SK-N-SH treated with all-trans-retinoic acid at 6 μM for 48 hours (cell line): Measurements from ENCODE around the gene TET2.

ENCODE experiments used
- ATAC-seq: fragments of 200-7000 bp; cut with Tn5 transposase; 3 replicates; pipeline ENCODE4 v1.9.1; 2020; ENCODE audit warnings: mild to moderate bottlenecking, moderate library complexity
- ARNTL ChIP-seq: fragments of 450-650 bp; formaldehyde crosslinking; IDR thresholded peaks from 2 replicates; pipeline ENCODE4 v1.5.0; 2020; ENCODE audit warnings: low read depth, mild to moderate bottlenecking, moderate library complexity, borderline replicate concordance
- BACH2 ChIP-seq: fragments of 250-450 bp; sonication (Bioruptor Pico); IDR thresholded peaks from 2 replicates; pipeline ENCODE4 v1.9.0; 2021; ENCODE audit warnings: mild to moderate bottlenecking, borderline replicate concordance
- CREB5 ChIP-seq: fragments of 250-450 bp; sonication (Bioruptor Pico); IDR thresholded peaks from 2 replicates; pipeline ENCODE4 v1.5.1; 2020; ENCODE audit warnings: low read depth, mild to moderate bottlenecking, moderate library complexity
- CSDC2 ChIP-seq: fragments of 250-450 bp; sonication (Bioruptor Pico); IDR thresholded peaks from 2 replicates; pipeline ENCODE4 v1.5.0; 2020; ENCODE audit warnings: mild to moderate bottlenecking, moderate library complexity
- CSRNP3 ChIP-seq: fragments of 250-450 bp; sonication (Bioruptor Pico); IDR thresholded peaks from 2 replicates; pipeline ENCODE4 v1.5.1; 2021; ENCODE audit warnings: mild to moderate bottlenecking, moderate library complexity
- ESRRG ChIP-seq: fragments of 250-450 bp; sonication (Bioruptor Pico); IDR thresholded peaks from 2 replicates; pipeline ENCODE4 v1.6.1; 2021; ENCODE audit warnings: mild to moderate bottlenecking
- GLIS3 ChIP-seq: fragments of 250-450 bp; sonication (Bioruptor Pico); IDR thresholded peaks from 2 replicates; pipeline ENCODE4 v1.5.0; 2020; ENCODE audit warnings: mild to moderate bottlenecking, moderate library complexity
- ISL1 ChIP-seq: fragments of 250-450 bp; sonication (Bioruptor Pico); IDR thresholded peaks from 2 replicates; pipeline ENCODE4 v2.1.2; 2022; ENCODE audit warnings: mild to moderate bottlenecking, moderate library complexity
- OSR1 ChIP-seq: fragments of 250-450 bp; sonication (Bioruptor Pico); IDR thresholded peaks from 2 replicates; pipeline ENCODE4 v1.8.0; 2022; ENCODE audit warnings: moderate library complexity, mild to moderate bottlenecking, inconsistent platforms
- PATZ1 ChIP-seq: fragments of 250-450 bp; sonication (Bioruptor Pico); IDR thresholded peaks from 2 replicates; pipeline ENCODE4 v1.8.0; 2020; ENCODE audit warnings: mild to moderate bottlenecking, moderate library complexity, borderline replicate concordance
- POU6F1 ChIP-seq: fragments of 250-450 bp; sonication (Bioruptor Pico); IDR thresholded peaks from 2 replicates; pipeline ENCODE4 v1.8.0; 2021; ENCODE audit warnings: low read depth, mild to moderate bottlenecking, moderate library complexity, borderline replicate concordance
- RARB ChIP-seq: fragments of 250-450 bp; sonication (Bioruptor Pico); IDR thresholded peaks from 2 replicates; pipeline ENCODE4 v1.8.0; 2021; ENCODE audit warnings: mild to moderate bottlenecking, moderate library complexity
- SNAI2 ChIP-seq: fragments of 250-450 bp; sonication (Bioruptor Pico); IDR thresholded peaks from 2 replicates; pipeline ENCODE4 v1.5.0; 2020; ENCODE audit warnings: mild to moderate bottlenecking, moderate library complexity
- TOX ChIP-seq: fragments of 250-450 bp; sonication (Bioruptor Pico); IDR thresholded peaks from 2 replicates; pipeline ENCODE4 v1.8.0; 2021; ENCODE audit warnings: mild to moderate bottlenecking, moderate library complexity, borderline replicate concordance
- TSHZ2 ChIP-seq: fragments of 250-450 bp; sonication (Bioruptor Pico); IDR thresholded peaks from 2 replicates; pipeline ENCODE4 v1.5.0; 2020; ENCODE audit warnings: mild to moderate bottlenecking, moderate library complexity
- ZFP3 ChIP-seq: fragments of 250-450 bp; sonication (Bioruptor Pico); IDR thresholded peaks from 2 replicates; pipeline ENCODE4 v1.5.0; 2020; ENCODE audit warnings: mild to moderate bottlenecking, moderate library complexity
- ZFP30 ChIP-seq: fragments of 450-650 bp; formaldehyde crosslinking; IDR thresholded peaks from 2 replicates; pipeline ENCODE4 v1.5.0; 2022; ENCODE audit warnings: mild to moderate bottlenecking, moderate library complexity
- ZNF70 ChIP-seq: fragments of 450-650 bp; formaldehyde crosslinking; IDR thresholded peaks from 2 replicates; pipeline ENCODE4 v1.5.0; 2020; ENCODE audit warnings: mild to moderate bottlenecking, moderate library complexity
- ZNF8 ChIP-seq: fragments of 450-650 bp; formaldehyde crosslinking; IDR thresholded peaks from 2 replicates; pipeline ENCODE4 v1.5.0; 2020; ENCODE audit warnings: mild to moderate bottlenecking, moderate library complexity

Gene TET2

GRCh38 chr4:105126311-105127169, 20.1 kb upstream of the TET2 start (continued):
- TF ChIP-seq TSHZ2 (peak; percentile 45; the same call in 1 of the 2 replicates), TOX (no peak), ISL1 (CRISPR knock-in tag) (peak; percentile 85), POU6F1 (CRISPR knock-in tag) (peak; percentile 73; the same call in 1 of the 2 replicates)

- TF ChIP-seq CREB5 (CRISPR knock-in tag), result no peak
- no peak for TF ChIP-seq ZFP3
- TF ChIP-seq ARNTL (CRISPR knock-in tag), result no peak
- no peak for TF ChIP-seq ISL1 (CRISPR knock-in tag)
- TF ChIP-seq ESRRG, result no peak
- no peak for TF ChIP-seq PATZ1
- TF ChIP-seq CSDC2, result no peak
- TF ChIP-seq TOX, result no peak
- no peak for TF ChIP-seq SNAI2 (CRISPR knock-in tag)
- no peak for TF ChIP-seq TSHZ2
- no peak for TF ChIP-seq ZNF8
- no peak for TF ChIP-seq ZFP30
- TF ChIP-seq ZNF70 (CRISPR knock-in tag), result no peak
- no peak for TF ChIP-seq OSR1
- TF ChIP-seq RARB (CRISPR knock-in tag), result no peak
- no peak for TF ChIP-seq POU6F1 (CRISPR knock-in tag)
- TF ChIP-seq GLIS3 (CRISPR knock-in tag), result no peak
- no peak for TF ChIP-seq BACH2
- TF ChIP-seq CSRNP3 (CRISPR knock-in tag), result no peak
- ATAC-seq, result no peak
These were observed 19.6 kb upstream of the TET2 start for GRCh38 chr4:105127170-105127445.
